Body of pancreas (tissue), 4 donors: ENCODE measurements around the gene CXCR3. TPM values are rescaled to one million over a fixed set of nuclear protein-coding genes. Genes with fewer than 3 reads are reported as not detected.

Experiments used
- ATAC-seq: fragments of 150-250 bp; one replicate; pipeline ENCODE4 v1.9.1; 2016
- DNase-seq, 4 donors: peaks; one replicate each; pipeline ENCODE4 v3.0.0-alpha.2; 2019
- H3K27ac ChIP-seq, 4 donors: fragments of 200-600 bp; sonication (generic); 1 replicate in 3 of 4; 2 replicates in 1 of 4; pipeline versions ENCODE4 v1.5.1 to v1.6.1; 2016 to 2019; ENCODE audit warnings: mild to moderate bottlenecking in 1 of 4, mixed read lengths in 1 of 4, moderate library complexity in 1 of 4
- H3K27me3 ChIP-seq, 2 donors: fragments of 200-600 bp; sonication (generic); one replicate each; pipeline ENCODE4 v1.6.0; 2016; ENCODE audit warnings: mild to moderate bottlenecking in 1 of 2
- H3K36me3 ChIP-seq, 2 donors: fragments of 200-600 bp; sonication (generic); replicated peaks in 1 of 2; 2 replicates each; pipeline ENCODE4 v1.5.1; 2016; ENCODE audit warnings: low read depth in 2 of 2; ENCODE audit not compliant: insufficient read depth in 1 of 2
- H3K4me1 ChIP-seq: fragments of 200-600 bp; sonication (generic); one replicate; pipeline ENCODE4 v1.6.0; 2016
- H3K4me3 ChIP-seq, 2 donors: fragments of 200-600 bp; sonication (generic); 1 replicate in 1 of 2; 2 replicates in 1 of 2; pipeline ENCODE4 v1.5.1; 2016 to 2019
- H3K9me3 ChIP-seq, 3 donors: fragments of 200-600 bp; sonication (generic); 1 replicate in 2 of 3; 2 replicates in 1 of 3; pipeline ENCODE4 v1.5.1; 2016
- POLR2A ChIP-seq, 3 donors: fragments of 450-650 bp; IDR thresholded peaks; one replicate each; pipeline ENCODE4 v1.6.1; 2016; ENCODE audit warnings: antibody characterized with exemption in 3 of 3, mild to moderate bottlenecking in 2 of 3
- WGBS, 2 donors: methylation state at CpG; one replicate each; pipeline ENCODE4 v1.1.5; 2017; 5-methylcytosine and 5-hydroxymethylcytosine counted together
- intact Hi-C: fragments of 100-400 bp; cut with DNase I; formaldehyde crosslinking; loops from one replicate; pipeline ENCODE4 v1.15.1; 2023
- total RNA-seq, 2 donors: library from RNA; depleted of rRNA; stranded (reverse); fragments of >200 nt; gene quantifications; one replicate each; pipeline ENCODE4 v1.1.0, GENCODE V29; 2016
- TF ChIP-seq, protein P1 (sequence below), 7 experiments: fragments of 450-650 bp in 4 of 7; fragments of 200-600 bp in 3 of 7; sonication (generic) in 3 of 7; IDR thresholded peaks; one replicate each; pipeline ENCODE4 v1.5.1; 2016 to 2019; ENCODE audit warnings: antibody characterized with exemption in 7 of 7

CXCR3 gene
- under 1 TPM in 1 of 2 donors, not detected in 1; 0.78 TPM for total RNA-seq

DNA sequence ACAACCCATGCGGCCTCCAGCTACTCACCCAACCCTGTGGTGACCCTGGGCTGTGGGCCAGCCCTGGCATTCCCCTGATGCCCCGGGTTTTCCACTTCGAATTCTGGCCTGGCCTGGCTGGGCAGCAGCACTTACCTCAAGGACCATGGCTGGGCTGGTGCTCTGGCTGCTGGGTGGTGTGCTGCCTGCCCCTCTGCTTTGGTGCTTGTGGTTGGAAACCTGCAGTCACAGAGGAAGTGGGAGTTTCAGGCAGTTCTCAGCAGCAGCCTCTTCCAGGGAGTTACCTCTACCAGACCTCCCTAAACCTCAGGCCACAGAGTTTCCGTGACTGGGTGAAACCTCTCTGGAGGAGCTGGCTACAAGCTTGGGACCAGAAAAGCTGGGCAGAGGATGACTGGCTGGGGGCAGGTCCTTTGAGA is at the start of gene CXCR3:
CXCR3 (minus strand) TSS at position 209 of the 419 bp plus-strand sequence; CDS start at position 147, 62 bp downstream.
- 75% methylated on average over 1 of the region's 4 CpGs; no CpG with 5 or more reads in 1 of the 2 donors for WGBS, 2 donors
- Histone ChIP-seq H3K27ac (no peak within 1 kb of the TSS), H3K4me1 (peaks cover 13% of the 10 kb centered on the region), H3K36me3 (no peaks in the 10 kb centered on the region), H3K9me3 (no peaks in the 10 kb centered on the region), H3K27me3 (no peaks in the 10 kb centered on the region), H3K4me3 (no peak within 1 kb of the TSS)
- peak; percentile 15 to 48 (median 40) for DNase-seq
- ATAC-seq, result no peak
- intact Hi-C loops, result no loop called here
- no peak for TF ChIP-seq POLR2A (IDR thresholded peaks at IDR 0.05)
- TF ChIP-seq, protein P1, sequence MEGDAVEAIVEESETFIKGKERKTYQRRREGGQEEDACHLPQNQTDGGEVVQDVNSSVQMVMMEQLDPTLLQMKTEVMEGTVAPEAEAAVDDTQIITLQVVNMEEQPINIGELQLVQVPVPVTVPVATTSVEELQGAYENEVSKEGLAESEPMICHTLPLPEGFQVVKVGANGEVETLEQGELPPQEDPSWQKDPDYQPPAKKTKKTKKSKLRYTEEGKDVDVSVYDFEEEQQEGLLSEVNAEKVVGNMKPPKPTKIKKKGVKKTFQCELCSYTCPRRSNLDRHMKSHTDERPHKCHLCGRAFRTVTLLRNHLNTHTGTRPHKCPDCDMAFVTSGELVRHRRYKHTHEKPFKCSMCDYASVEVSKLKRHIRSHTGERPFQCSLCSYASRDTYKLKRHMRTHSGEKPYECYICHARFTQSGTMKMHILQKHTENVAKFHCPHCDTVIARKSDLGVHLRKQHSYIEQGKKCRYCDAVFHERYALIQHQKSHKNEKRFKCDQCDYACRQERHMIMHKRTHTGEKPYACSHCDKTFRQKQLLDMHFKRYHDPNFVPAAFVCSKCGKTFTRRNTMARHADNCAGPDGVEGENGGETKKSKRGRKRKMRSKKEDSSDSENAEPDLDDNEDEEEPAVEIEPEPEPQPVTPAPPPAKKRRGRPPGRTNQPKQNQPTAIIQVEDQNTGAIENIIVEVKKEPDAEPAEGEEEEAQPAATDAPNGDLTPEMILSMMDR (IDR thresholded peaks at IDR 0.05), result no peak

DNA sequence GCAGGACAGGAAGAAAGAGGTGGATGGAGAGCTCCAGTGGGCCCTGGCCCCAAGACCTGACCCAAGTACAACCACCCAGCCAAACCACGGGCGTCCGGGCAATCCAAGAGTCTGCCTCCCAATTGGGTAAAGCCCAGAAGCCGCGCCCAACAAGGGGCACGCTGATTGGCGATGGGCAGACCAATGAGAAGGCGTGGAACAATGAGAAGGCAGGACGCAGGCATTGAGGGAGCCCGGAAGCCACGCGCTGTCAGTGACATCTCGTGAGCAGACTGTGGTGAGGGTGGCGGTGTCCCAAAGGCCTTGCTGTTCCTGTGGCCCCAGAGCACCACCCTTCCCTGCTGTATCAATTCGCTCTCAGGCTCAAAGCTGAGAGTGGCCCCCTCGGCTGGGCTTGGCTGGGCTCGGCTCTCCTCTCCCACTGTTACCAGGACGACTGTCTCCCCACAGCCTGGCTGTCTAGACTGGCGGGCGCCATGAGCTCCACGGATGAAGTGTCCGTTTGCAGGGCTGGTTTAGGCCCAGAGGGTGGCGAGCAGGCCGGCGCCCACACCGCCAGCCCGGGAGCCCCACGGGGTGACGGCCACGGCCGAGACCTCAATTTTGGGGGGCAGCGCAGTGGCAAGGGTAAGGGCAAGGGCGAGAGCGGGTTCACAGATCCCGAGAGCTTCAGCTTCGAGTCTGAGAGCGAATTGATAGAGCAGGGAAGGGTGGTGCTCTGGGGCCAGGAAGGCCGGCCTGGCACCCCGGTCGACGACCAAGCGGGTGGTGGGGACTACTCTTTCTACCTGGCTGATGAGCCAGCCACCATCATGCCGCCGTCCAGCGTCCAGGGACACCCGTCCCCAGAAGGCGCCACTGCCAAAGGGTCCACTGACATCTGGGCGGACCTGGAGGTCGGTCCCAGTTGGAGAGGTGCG is 49.3 kb upstream of the CXCR3 start, which contains the start of gene LOC101059915:
LOC101059915 (plus strand) TSS at position 219 of the 920 bp plus-strand sequence.
- Histone ChIP-seq H3K27ac (no peak within 1 kb of the TSS), H3K27me3 (no peaks in the 10 kb centered on the region), H3K36me3 (no peaks in the 10 kb centered on the region), H3K9me3 (no peaks in the 10 kb centered on the region), H3K4me3 (no peak within 1 kb of the TSS), H3K4me1 (no peaks in the 10 kb centered on the region)
- ATAC-seq (no peak), DNase-seq (no peak)
- intact Hi-C loops, result no loop called here
- 89 to 92% methylated on average over 15 to 28 of the region's 50 CpGs for WGBS, 2 donors
- TF ChIP-seq, protein P1 (IDR thresholded peaks at IDR 0.05), result no peak
- TF ChIP-seq POLR2A (IDR thresholded peaks at IDR 0.05), result no peak

DNA sequence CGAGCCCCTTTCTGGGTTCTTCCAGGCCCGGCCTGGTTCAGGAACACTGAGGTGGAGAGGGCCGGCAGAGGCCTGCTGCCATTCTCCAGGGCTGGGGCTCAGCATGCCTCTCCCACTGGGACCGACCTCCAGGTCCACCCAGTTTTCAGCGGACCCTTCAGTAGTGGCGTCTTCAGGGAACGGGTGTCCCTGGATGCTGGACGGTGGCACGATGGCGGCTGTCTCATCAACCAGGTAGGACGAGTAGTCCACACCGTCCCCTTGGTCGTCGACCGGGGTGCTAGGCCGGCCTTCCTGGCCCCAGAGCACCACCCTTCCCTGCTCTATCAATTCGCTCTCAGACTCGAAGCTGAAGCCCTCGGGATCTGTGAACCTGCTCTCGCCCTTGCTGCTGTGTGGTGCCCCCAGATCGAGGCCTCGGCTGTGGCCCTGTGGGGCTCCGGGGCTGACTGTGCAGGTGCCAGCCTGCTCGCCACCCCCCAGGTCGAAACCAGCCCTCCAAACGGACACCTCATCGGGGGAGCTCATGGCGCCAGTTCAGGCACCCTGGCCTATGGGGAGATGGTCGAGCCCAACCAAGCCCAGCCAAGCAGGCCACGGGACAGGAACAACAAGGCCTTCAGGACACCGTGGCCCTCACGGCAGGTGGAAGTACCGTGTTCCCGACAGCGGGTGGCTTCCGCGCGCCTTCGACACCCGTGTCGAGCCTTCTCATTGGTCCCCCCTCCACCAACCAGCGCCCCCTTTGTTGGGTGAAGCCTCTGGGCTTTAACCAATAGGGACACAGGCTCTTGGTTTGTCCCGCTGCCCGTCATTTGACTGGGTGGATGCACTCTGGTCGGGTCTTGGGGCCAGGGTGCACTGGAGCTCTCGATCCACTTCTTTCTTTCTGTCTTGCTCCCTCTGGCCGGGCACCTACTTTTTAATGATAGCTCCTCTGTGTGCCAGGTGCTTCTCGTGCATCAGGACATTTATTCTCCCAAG is 48.2 kb upstream of the CXCR3 start:
- Histone ChIP-seq H3K4me1 (no peaks in the 10 kb centered on the region), H3K27me3 (no peaks in the 10 kb centered on the region), H3K36me3 (no peaks in the 10 kb centered on the region), H3K9me3 (no peaks in the 10 kb centered on the region), H3K27ac (no peak overlapping the region), H3K4me3 (no peak overlapping the region)
- intact Hi-C loops, result no loop called here
- TF ChIP-seq, protein P1 (IDR thresholded peaks at IDR 0.05), result no peak
- no peak for TF ChIP-seq POLR2A (IDR thresholded peaks at IDR 0.05)
- 85 to 91% methylated on average over 5 to 14 of the region's 48 CpGs for WGBS, 2 donors
- DNase-seq (no peak), ATAC-seq (no peak)

DNA sequence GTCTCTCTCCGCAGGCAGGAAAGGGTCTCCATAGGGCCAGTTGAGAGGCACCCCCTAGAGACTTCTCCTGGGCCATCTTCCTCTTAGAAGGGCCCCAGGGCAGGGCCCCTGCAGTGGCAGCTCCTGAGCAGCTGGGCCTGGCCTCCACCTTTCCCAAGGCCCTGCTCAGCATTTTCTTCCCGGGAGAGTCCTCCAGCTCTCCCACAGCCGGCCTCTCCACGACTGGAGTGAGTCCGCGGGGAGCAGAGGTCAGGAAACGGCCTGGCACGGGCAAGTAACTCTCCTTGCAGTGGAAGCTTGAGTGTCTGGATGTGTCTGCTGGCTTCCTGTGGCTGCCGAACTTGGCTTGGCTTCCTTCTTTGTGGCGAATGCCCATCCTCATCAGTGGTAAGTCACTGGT is 47.4 kb upstream of the CXCR3 start:
- no peaks in the 10 kb centered on the region for H3K27me3 ChIP-seq
- WGBS, 2 donors, result 41 to 45% methylated on average over 2 to 8 of the region's 10 CpGs
- H3K36me3 ChIP-seq, result no peaks in the 10 kb centered on the region
- no peak overlapping the region for H3K4me3 ChIP-seq
- DNase-seq (no peak), ATAC-seq (no peak)
- TF ChIP-seq, protein P1 (IDR thresholded peaks at IDR 0.05), result no peak
- TF ChIP-seq POLR2A (IDR thresholded peaks at IDR 0.05), result no peak
- no peaks in the 10 kb centered on the region for H3K9me3 ChIP-seq
- no peaks in the 10 kb centered on the region for H3K4me1 ChIP-seq
- no peak overlapping the region for H3K27ac ChIP-seq
- intact Hi-C loops, result no loop called here
